ENCODE data around the gene LCA5.
"Not testable (repeated sequence)": the region's sequence is repeated elsewhere in the genome, so short reads cannot be mapped to it uniquely, and the experiment has no call there.

The LCA5 gene

GRCh38 chr6:79538106-79538971 is 1.1 kb upstream of the LCA5 start:
- no peak for DNase-seq (ENCODE audit: low read depth in 2 of 2)

DNA sequence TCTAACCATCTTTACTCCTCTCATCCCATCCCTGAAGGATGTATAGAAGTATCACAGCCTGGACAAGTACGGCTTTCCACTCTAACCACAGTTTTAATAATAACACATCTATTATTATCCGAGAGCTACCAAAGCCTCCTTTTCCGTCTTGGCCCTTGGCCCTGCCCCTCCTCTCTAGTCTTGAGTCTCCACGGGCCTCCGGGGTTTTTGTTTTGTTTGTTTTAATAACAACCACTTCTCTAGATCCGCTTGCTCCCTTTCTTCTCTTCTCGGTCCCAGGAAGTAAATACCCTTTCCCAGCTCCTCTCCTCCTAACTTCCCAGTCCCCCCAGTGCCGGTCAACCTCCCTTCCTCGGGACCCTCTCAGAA is 661 bp downstream of the LCA5 start:
- DNase-seq (ENCODE audit: low read depth in 2 of 2): no peak

DNA sequence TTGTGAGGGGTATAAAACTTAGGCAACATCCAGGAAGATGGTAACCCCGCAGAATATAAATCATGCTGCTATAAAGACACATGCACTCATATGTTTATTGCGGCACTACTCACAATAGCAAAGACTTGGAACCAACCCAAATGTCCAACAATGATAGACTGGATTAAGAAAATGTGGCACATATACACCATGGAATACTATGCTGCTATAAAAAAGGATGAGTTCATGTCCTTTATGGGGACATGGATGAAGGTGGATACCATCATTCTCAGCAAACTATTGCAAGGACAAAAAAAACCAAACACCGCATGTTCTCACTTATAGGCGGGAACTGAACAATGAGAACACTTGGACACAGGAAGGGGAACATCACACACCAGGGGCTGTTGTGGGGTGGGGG is 7.7 kb downstream of the LCA5 start:
- DNase-seq (ENCODE audit: low read depth in 2 of 2): not testable (repeated sequence)

DNA sequence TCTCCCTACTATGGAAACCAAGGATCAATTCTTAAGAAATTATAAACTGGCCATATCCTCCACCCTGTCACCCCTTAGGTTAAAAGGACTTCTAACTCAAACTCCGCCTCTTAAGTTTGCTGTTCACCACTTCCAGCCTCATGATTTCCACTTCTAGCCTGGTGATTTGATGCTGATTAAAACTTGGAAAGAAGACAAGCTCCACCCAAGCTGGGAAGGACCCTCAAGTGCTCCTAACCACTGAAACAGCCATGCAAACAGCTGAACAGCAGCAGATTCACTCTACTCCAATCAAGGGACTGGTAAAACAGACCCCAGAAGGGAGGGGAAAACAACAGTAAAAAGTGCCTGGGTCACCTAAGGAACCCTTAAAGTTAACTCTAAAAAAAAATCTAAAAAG is 10.3 kb downstream of the LCA5 start:
- DNase-seq (ENCODE audit: low read depth in 2 of 2): no peak

DNA sequence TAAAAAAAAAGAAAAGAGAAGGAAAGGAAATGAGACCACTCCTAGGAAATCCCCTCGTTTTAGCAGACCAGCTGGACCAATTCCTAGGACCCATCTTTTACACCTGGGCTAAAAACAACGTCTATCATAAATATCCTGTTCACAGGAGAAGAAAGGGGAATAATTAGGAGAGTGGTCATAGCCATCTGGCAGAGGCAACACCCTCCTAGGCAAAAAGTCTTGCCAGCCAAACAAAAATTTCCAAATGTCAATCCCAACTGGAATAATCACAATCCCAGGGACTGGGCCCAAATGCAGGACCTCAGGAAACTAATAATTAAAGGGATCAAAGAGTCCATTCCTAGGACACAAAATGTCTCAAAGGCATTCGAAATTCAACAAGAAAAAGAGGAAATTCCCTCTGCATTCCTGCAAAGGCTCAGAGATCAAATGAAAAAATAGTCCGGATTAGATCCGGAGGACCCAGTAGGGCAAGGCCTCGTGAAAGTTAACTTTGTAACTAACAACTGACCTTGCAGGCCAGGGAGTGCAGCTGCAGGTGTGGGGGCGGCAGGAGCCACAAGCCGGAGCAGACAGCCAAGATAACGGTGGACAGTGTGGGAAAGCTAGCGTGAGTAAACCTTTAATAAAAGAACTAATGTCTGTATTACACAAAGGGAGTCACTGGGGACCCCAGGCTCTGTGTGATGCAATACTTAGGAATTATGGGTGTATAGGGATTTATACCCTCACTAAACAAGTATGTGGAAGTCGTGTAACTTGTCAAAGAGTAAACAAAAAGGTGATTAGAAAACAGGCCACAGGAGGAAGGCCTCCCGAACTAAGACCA is 11.7 kb downstream of the LCA5 start:
- DNase-seq (ENCODE audit: low read depth in 2 of 2): no peak

DNA sequence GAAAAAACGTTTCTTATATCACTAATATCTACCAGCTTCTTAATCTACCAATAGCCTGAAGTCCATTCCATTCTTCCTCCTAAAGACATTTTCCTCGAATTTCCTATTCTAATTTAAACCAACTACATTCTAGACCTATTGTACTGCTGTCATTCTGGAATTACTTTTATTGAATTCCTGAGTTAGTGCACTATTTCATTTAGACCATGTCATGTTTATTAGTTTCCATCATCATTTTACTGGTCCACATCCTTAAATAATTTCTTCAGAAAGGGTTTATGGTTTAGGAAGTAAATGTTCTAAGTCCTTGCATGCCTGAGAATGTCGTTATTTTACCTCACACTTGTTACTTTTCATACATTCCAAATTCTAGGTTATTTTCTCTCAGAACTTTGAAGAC is 13.2 kb downstream of the LCA5 start:
- no peak for DNase-seq (ENCODE audit: low read depth in 2 of 2)

DNA sequence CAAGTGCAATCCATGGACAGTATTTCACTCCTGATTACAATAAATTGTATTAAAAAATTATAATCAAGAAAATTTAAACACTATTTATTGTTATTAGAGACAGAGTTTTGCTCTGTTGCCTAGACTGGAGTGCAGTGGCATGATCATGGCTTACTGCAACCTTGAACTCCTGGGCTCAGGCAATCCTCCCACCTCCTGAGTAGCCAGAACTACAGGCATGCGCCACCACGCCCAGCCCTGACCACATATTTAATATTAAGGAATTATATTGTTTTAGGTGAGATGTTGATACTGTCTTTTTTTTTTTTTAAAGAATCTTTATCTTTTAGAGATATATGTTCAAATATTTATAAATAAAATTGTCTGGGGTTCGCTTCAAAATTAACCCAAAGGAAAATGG is 14.6 kb downstream of the LCA5 start:
- no peak for DNase-seq (ENCODE audit: low read depth in 2 of 2)

- no peak for DNase-seq (ENCODE audit: low read depth in 2 of 2)
These were observed 16.7 kb downstream of the LCA5 start for GRCh38 chr6:79520534-79520933.

DNA sequence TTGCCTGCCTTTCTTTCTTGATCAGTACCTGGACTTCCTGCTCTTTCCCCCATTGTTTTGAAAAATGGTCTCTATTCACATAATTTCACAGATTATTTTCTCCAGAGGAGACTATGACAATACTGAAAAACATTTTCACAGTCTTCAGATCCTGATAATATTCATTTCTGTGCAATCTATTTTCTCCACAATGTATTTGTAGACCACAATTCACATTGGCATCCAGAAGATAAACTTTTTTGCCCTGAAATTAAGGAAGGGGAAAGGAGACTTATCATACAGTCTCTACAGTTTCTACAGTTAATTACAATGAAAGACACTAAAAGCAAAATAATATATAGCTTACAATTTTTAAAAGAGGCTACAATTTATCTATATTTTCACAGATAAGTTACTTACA is 18.4 kb downstream of the LCA5 start:
- no peak for DNase-seq (ENCODE audit: low read depth in 2 of 2)

GRCh38 chr6:79515436-79515835 is 21.8 kb downstream of the LCA5 start:
- no peak for DNase-seq (ENCODE audit: low read depth in 2 of 2)

GRCh38 chr6:79513111-79513510 is 24.1 kb downstream of the LCA5 start:
- no peak for DNase-seq (ENCODE audit: low read depth in 2 of 2)

GRCh38 chr6:79512014-79512413 is 25.2 kb downstream of the LCA5 start:
- DNase-seq (ENCODE audit: low read depth in 2 of 2): no peak

DNA sequence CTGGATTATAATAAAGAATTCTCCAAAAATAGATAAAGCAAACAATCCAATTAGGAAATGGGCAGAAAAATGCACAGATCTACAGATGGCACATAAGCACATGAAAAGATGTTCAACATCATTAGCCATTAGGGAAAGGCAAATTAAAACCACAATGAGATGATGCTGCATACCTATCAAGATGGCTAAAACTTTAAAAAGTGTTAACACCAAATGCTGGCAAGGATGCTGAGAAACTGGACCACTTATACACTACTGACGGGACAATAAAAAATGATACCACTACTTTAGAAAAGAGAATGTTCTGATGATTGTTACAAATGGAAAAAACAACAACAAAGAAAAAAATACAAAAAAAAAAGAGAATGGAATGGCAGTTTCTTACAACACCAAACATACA is 26.5 kb downstream of the LCA5 start:
- DNase-seq (ENCODE audit: low read depth in 2 of 2): no peak

DNA sequence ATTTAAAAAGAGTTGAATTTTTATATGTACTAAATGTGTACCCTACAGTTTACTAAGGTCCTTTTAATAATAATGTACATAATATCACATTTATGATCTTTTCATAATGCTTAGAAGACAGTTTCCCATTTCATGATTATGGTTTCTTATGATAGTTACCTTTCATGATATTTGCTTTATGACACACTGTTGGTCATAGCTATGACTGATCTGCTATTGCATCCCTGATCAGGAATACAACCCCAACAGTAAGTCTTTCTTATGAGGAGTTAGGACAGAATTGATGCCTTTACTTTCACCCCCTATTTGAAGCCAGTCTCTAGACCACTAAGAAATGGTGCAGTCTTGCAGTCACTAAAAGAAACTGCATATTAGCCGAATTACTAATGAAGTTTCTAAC is 31.0 kb downstream of the LCA5 start:
- no peak for DNase-seq (ENCODE audit: low read depth in 2 of 2)

GRCh38 chr6:79504372-79504771 is 32.9 kb downstream of the LCA5 start:
- DNase-seq (ENCODE audit: low read depth in 2 of 2): no peak

GRCh38 chr6:79498842-79499241 is 38.4 kb downstream of the LCA5 start:
- no peak for DNase-seq (ENCODE audit: low read depth in 2 of 2)

GRCh38 chr6:79495246-79495645 is 42.0 kb downstream of the LCA5 start:
- DNase-seq (ENCODE audit: low read depth in 2 of 2): no peak

DNA sequence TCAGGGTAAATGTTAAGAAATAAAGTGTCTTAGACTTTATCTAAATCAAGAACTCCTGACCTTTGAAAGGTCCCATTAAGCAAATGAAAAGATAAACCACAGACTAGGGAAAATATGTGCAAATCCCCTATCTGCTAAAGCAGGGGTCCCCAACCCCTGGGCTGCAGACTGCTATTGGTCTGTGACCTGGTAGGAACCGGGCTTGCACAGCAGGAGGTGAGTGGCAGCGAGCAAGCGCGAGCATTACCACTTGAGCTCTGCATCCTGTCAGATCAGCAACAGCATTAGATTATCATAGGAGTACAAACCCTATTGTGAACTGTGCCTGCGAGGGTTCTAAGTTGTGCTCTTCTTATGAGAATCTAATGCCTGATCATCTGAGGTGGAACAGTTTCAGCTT is 42.4 kb downstream of the LCA5 start:
- no peak for DNase-seq (ENCODE audit: low read depth in 2 of 2)

DNA sequence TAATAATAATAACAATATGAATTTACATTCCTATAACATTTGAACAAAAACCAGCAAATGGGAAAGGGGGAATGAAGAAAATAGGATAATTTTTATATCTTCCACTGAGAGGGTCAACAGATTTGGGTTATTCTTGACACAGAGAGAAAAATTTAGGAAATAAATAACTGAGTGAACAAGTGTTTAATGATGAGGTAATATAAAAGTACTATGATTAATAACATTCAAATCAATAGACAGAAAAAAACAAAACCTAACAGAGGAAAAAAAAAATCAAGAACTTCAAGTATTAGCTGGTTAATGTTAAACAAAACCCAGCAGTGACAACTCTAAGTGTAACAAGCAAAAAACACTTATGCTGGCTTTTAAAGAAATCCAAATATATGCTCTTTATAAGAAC is 66.5 kb downstream of the LCA5 start:
- DNase-seq (ENCODE audit: low read depth in 2 of 2): no peak

- no peak for DNase-seq (ENCODE audit: low read depth in 2 of 2)
These were observed 67.6 kb downstream of the LCA5 start for GRCh38 chr6:79469376-79470246.

DNA sequence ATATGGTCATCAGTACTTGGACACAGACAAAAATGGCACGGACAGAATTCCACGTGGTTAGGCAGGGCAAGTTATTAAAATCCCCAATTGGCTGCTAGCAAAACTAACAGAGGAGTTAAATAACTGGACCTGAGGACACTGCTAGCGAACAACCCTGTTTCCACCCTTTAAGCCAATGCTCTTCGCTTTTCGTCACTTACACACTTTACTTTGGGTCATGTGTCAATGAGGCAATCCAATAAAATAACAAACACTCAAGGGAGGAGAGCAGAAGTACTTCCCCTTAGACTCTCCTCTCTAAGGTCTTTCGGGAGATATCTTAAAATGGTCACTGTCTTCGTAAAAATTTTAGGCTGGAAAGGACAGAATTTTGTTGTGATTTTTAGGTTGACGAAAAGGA is 68.6 kb downstream of the LCA5 start:
- DNase-seq (ENCODE audit: low read depth in 2 of 2): no peak

DNA sequence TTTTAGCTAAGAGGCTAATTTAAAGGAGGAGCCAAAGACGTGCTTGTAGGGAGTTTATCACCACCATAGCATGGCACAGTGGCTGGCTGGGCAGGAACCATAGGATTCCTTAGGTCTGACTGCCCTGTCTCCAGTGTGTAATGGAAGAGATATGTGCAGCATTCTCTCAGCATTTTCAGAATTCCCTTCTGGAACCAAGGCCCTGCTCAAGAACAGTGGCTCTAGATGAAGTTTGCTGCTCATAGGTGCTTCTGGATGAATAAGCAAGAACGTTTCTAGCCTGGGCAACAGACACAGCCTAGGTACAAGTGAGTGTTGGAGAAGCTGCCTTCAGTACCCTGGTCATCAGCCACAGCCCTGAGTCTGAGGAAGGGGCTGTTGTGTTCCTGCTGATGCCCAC is 69.1 kb downstream of the LCA5 start:
- DNase-seq (ENCODE audit: low read depth in 2 of 2): no peak

Measured in activated CD8-positive, alpha-beta memory T cell treated with anti-CD3 and anti-CD28 coated beads for 4 hours (primary cell).